Measurements from ENCODE around the gene MRPL54.

DNA sequence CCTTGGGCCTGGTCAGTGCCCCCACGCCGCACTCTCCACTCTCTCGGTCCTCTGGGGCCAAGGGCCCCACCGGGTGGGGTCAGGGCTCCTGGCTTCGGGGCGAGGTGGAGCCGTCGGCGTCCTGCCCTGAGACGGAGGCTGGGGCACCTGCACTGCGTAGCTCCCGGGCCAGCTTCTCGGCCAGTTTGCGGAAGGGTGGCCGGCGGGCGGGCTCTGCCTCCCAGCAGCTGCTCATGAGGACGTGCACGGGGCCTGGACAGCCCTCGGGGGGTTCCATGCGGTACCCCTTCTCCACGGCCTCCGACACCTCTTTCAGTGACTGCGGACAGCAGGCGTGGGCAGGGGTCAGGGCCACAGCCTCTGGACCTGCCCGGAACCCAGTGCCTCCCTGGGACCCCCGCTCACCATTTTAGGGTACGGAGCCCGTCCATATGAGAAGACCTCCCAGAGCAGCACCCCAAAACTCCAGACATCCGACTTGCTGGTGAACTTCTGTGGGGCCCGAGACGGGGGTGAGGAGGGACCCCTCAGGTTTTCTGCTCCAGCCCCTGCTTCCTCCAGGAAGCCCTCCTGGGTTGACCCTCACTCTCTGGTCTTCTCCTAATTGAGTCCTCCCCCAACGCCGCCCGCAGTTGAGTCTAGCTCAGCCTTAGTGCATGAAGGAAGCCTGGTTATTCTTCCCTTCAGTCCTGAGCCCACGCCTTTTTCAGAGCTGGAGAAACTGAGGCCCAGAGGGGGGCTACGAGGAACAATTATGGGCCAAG is 15.8 kb downstream of the MRPL54 start:
- TF ChIP-seq POLR2A (IDR thresholded peaks at IDR 0.05) = no peak
- TF ChIP-seq, protein P1, sequence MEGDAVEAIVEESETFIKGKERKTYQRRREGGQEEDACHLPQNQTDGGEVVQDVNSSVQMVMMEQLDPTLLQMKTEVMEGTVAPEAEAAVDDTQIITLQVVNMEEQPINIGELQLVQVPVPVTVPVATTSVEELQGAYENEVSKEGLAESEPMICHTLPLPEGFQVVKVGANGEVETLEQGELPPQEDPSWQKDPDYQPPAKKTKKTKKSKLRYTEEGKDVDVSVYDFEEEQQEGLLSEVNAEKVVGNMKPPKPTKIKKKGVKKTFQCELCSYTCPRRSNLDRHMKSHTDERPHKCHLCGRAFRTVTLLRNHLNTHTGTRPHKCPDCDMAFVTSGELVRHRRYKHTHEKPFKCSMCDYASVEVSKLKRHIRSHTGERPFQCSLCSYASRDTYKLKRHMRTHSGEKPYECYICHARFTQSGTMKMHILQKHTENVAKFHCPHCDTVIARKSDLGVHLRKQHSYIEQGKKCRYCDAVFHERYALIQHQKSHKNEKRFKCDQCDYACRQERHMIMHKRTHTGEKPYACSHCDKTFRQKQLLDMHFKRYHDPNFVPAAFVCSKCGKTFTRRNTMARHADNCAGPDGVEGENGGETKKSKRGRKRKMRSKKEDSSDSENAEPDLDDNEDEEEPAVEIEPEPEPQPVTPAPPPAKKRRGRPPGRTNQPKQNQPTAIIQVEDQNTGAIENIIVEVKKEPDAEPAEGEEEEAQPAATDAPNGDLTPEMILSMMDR (IDR thresholded peaks at IDR 0.05 in 4 of 5, conservative IDR thresholded peaks at IDR 0.05 in 1 of 5) = no peak
